ES-I3 (cell line): ENCODE results near the gene CLGN.
"Not testable (repeated sequence)": the region's sequence is repeated elsewhere in the genome, so short reads cannot be mapped to it uniquely, and the experiment has no call there.

Experiments
- H3K36me3 ChIP-seq: 2 replicates; pipeline ENCODE4 v1.6.1; 2013; ENCODE audit warnings: mild to moderate bottlenecking, low read length, control low read depth, moderate library complexity; ENCODE audit not compliant: insufficient read depth
- H3K4me1 ChIP-seq: 2 replicates; pipeline ENCODE4 v1.6.1; 2013; ENCODE audit warnings: mild to moderate bottlenecking, control low read depth, low read length; ENCODE audit not compliant: insufficient read depth
- H3K9ac ChIP-seq: 2 replicates; pipeline ENCODE4 v1.6.1; 2013; ENCODE audit warnings: low read depth, mild to moderate bottlenecking, low read length, moderate library complexity
- H3K9me3 ChIP-seq: 2 replicates; pipeline ENCODE4 v1.6.1; 2013; ENCODE audit warnings: mild to moderate bottlenecking, low read length, moderate library complexity; ENCODE audit not compliant: control insufficient read depth, insufficient read depth

Gene CLGN

GRCh38 chr4:140427106-140427918 is at the start of gene CLGN:
Gene CLGN (minus strand): TSS chr4:140427648. CDS start chr4:140413078, 14,570 bp downstream.
- Histone ChIP-seq H3K4me1 (peaks cover 8% of the 10 kb centered on the region; the same call in 1 of the 2 replicates), H3K9me3 (no peaks in the 10 kb centered on the region), H3K9ac (peak within 1 kb of the TSS; percentile 89), H3K36me3 (no peaks in the 10 kb centered on the region)

- no peaks in the 10 kb centered on the region for H3K4me1 ChIP-seq
- H3K9ac ChIP-seq, result no peak overlapping the region
- H3K36me3 ChIP-seq, result no peaks in the 10 kb centered on the region
- H3K9me3 ChIP-seq, result no peaks in the 10 kb centered on the region
These were observed 44.7 kb upstream of the CLGN start for GRCh38 chr4:140472156-140472555.

GRCh38 chr4:140469791-140470733 is 42.6 kb upstream of the CLGN start:
- no peak overlapping the region for H3K9ac ChIP-seq
- H3K36me3 ChIP-seq, result no peaks in the 10 kb centered on the region
- no peaks in the 10 kb centered on the region for H3K4me1 ChIP-seq
- H3K9me3 ChIP-seq, result no peaks in the 10 kb centered on the region

- Histone ChIP-seq H3K9me3 (no peaks in the 10 kb centered on the region), H3K9ac (no peak overlapping the region), H3K4me1 (no peaks in the 10 kb centered on the region), H3K36me3 (no peaks in the 10 kb centered on the region)
These were observed 38.7 kb upstream of the CLGN start for GRCh38 chr4:140466146-140466545.

- Histone ChIP-seq H3K9ac (no peak overlapping the region), H3K4me1 (no peaks in the 10 kb centered on the region), H3K36me3 (no peaks in the 10 kb centered on the region)
These were observed 36.2 kb upstream of the CLGN start for GRCh38 chr4:140463614-140464013.

GRCh38 chr4:140463182-140463581 is 35.7 kb upstream of the CLGN start:
- Histone ChIP-seq H3K9me3 (no peaks in the 10 kb centered on the region), H3K36me3 (no peaks in the 10 kb centered on the region), H3K9ac (no peak overlapping the region), H3K4me1 (no peaks in the 10 kb centered on the region)

More at GRCh38 chr4:140463614-140464013, 36.2 kb upstream of the CLGN start:
- H3K9me3 ChIP-seq, result no peaks in the 10 kb centered on the region

GRCh38 chr4:140450352-140450751 is 22.9 kb upstream of the CLGN start:
- Histone ChIP-seq H3K9ac (no peak overlapping the region), H3K36me3 (no peaks in the 10 kb centered on the region), H3K4me1 (no peaks in the 10 kb centered on the region), H3K9me3 (no peaks in the 10 kb centered on the region)

GRCh38 chr4:140448830-140449229 is 21.4 kb upstream of the CLGN start:
- Histone ChIP-seq H3K4me1 (no peaks in the 10 kb centered on the region), H3K9ac (no peak overlapping the region), H3K36me3 (no peaks in the 10 kb centered on the region), H3K9me3 (no peaks in the 10 kb centered on the region)

- Histone ChIP-seq H3K9ac (no peak overlapping the region), H3K36me3 (no peaks in the 10 kb centered on the region), H3K9me3 (no peaks in the 10 kb centered on the region), H3K4me1 (no peaks in the 10 kb centered on the region)
These were observed 20.7 kb upstream of the CLGN start for GRCh38 chr4:140448162-140448561.

- H3K9me3 ChIP-seq, H3K9ac ChIP-seq, H3K36me3 ChIP-seq, H3K4me1 ChIP-seq: not testable (repeated sequence)
These were observed 16.9 kb upstream of the CLGN start for GRCh38 chr4:140444347-140444746.

- H3K9me3 ChIP-seq, result no peaks in the 10 kb centered on the region
- H3K9ac ChIP-seq, result no peak overlapping the region
- H3K4me1 ChIP-seq, result no peaks in the 10 kb centered on the region; the same call in 1 of the 2 replicates
- no peaks in the 10 kb centered on the region for H3K36me3 ChIP-seq
These were observed 12.2 kb upstream of the CLGN start for GRCh38 chr4:140439644-140440142.

- Histone ChIP-seq H3K36me3 (no peaks in the 10 kb centered on the region), H3K9ac (peak overlapping the region; percentile 89), H3K4me1 (peaks cover 8% of the 10 kb centered on the region; the same call in 1 of the 2 replicates), H3K9me3 (no peaks in the 10 kb centered on the region)
These were observed 547 bp upstream of the CLGN start for GRCh38 chr4:140427919-140428471.

GRCh38 chr4:140426610-140427105 is 790 bp downstream of the CLGN start:
- peaks cover 8% of the 10 kb centered on the region; the same call in 1 of the 2 replicates for H3K4me1 ChIP-seq

GRCh38 chr4:140423106-140423505 is 4.3 kb downstream of the CLGN start:
- no peak overlapping the region for H3K9ac ChIP-seq
- no peaks in the 10 kb centered on the region for H3K9me3 ChIP-seq
- H3K36me3 ChIP-seq, result no peaks in the 10 kb centered on the region
- H3K4me1 ChIP-seq, result 0 out of 2 replicates have a peak, but pooled peaks cover 4% of the 10 kb centered on the region

More at GRCh38 chr4:140426610-140427105, 790 bp downstream of the CLGN start:
- no peaks in the 10 kb centered on the region for H3K9me3 ChIP-seq
- H3K36me3 ChIP-seq, result no peaks in the 10 kb centered on the region
- H3K9ac ChIP-seq, result peak overlapping the region; percentile 89
